HG02938 (cell line): ENCODE data around the gene SORCS1.

Source experiments
- ATAC-seq: cut with Tn5 transposase; IDR thresholded peaks from one replicate; pipeline ENCODE4 v1.9.1; 2021; ENCODE audit warnings: mild to moderate bottlenecking, moderate library complexity; ENCODE audit not compliant: unreplicated experiment

The SORCS1 gene

GRCh38 chr10:107118866-107119265 is 45.6 kb downstream of the SORCS1 start:
- ATAC-seq: no peak

- ATAC-seq: no peak
Measured at GRCh38 chr10:107104026-107104652, 60.4 kb downstream of the SORCS1 start.

- no peak for ATAC-seq
Measured at GRCh38 chr10:107103174-107104025, 61.1 kb downstream of the SORCS1 start.

- ATAC-seq: no peak
Measured at GRCh38 chr10:107098326-107098725, 66.2 kb downstream of the SORCS1 start.

- ATAC-seq: no peak
Measured at GRCh38 chr10:107094824-107095522, 69.5 kb downstream of the SORCS1 start.

- no peak for ATAC-seq
Measured at GRCh38 chr10:107092321-107092720, 72.2 kb downstream of the SORCS1 start.

- ATAC-seq: no peak
Measured at GRCh38 chr10:107091126-107091525, 73.4 kb downstream of the SORCS1 start.

GRCh38 chr10:107085665-107086525 is 78.6 kb downstream of the SORCS1 start:
- ATAC-seq: no peak

- ATAC-seq: no peak
Measured at GRCh38 chr10:107083388-107084009, 81.0 kb downstream of the SORCS1 start.

- ATAC-seq: no peak
Measured at GRCh38 chr10:107081644-107082043, 82.9 kb downstream of the SORCS1 start.

- ATAC-seq: no peak
Measured at GRCh38 chr10:107075117-107075516, 89.4 kb downstream of the SORCS1 start.

GRCh38 chr10:107072786-107073185 is 91.7 kb downstream of the SORCS1 start:
- no peak for ATAC-seq

- ATAC-seq: no peak
Measured at GRCh38 chr10:107072028-107072427, 92.5 kb downstream of the SORCS1 start.

- no peak for ATAC-seq
Measured at GRCh38 chr10:107071301-107071700, 93.2 kb downstream of the SORCS1 start.

- no peak for ATAC-seq
Measured at GRCh38 chr10:107067843-107068242, 96.7 kb downstream of the SORCS1 start.

GRCh38 chr10:107064075-107064474 is 100.4 kb downstream of the SORCS1 start:
- no peak for ATAC-seq

GRCh38 chr10:107059872-107060271 is 104.6 kb downstream of the SORCS1 start:
- no peak for ATAC-seq

GRCh38 chr10:107059068-107059804 is 105.3 kb downstream of the SORCS1 start:
- no peak for ATAC-seq

- no peak for ATAC-seq
Measured at GRCh38 chr10:107058331-107058730, 106.2 kb downstream of the SORCS1 start.

GRCh38 chr10:107056182-107056581 is 108.3 kb downstream of the SORCS1 start:
- ATAC-seq: no peak
